MG63 (cell line): Measurements from ENCODE around the gene ITGAE. TPM values are rescaled to one million over a fixed set of nuclear protein-coding genes. Genes with fewer than 3 reads are reported as not detected.
A peak's percentile ranks its signal among the peaks of the same experiment; 100 is the strongest.
"Not testable (repeated sequence)": the region's sequence is repeated elsewhere in the genome, so short reads cannot be mapped to it uniquely, and the experiment has no call there.

Experiments
- DNase-seq: peaks from one replicate; pipeline ENCODE4 v3.0.0-alpha.2; 2020
- H3K27me3 ChIP-seq: fragments of 250-450 bp; sonication (Bioruptor Pico); 2 replicates; pipeline ENCODE4 v1.5.1; 2020; ENCODE audit warnings: mild to moderate bottlenecking, moderate library complexity
- H3K36me3 ChIP-seq: fragments of 250-450 bp; sonication (Bioruptor Pico); 2 replicates; pipeline ENCODE4 v1.5.1; 2020; ENCODE audit warnings: mild to moderate bottlenecking, moderate library complexity
- H3K4me3 ChIP-seq: fragments of 250-450 bp; sonication (Bioruptor Pico); 2 replicates; pipeline ENCODE4 v1.5.1; 2020; ENCODE audit warnings: mild to moderate bottlenecking, moderate library complexity
- H3K9me3 ChIP-seq: fragments of 250-450 bp; sonication (Bioruptor Pico); 2 replicates; pipeline ENCODE4 v1.5.1; 2020; ENCODE audit warnings: mild to moderate bottlenecking, moderate library complexity
- total RNA-seq: library from RNA; depleted of rRNA; stranded (reverse); fragments of >200 nt; shearing (Covaris generic); gene quantifications from 2 replicates; pipeline ENCODE4 v1.2.3, GENCODE V29; 2014; ENCODE audit warnings: low replicate concordance

ITGAE gene
- total RNA-seq, 1 experiment from 2014 or later = 16.9 TPM

DNA sequence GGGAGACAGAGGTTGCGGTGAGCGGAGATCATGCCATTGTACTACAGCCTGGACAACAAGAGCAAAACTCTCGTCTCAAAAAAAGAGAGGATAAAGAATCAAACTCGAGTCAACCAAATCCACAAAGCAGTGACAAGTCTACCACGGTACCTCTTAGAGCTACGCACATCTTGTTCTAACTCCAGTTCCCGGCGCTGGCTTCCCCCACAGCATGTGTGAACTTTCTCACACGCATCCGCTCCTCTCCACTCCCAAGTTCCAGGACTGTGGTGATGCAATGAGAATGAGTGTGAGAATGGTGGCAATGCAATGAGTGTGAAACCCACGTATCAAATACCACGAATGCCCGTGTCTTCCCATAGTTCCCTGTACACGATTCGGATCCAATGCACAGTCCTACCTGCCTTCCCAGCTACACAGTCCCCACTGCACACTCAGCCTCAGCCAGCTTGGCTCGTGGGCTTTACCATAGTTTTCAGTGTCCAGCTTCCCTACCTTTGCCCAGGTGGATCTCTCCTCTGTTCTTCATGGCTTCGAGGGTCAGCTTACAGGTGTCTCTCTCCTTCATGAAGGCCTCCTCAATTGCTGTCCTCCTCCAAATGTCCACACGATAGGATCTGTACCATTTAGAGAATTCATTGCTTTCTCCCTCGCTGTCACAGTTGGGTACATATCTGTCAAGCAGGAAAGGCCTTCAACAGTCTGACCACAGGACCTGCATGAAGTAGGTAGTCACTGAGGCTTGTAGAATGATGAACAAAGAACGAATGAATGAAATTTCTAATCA lies 95.9 kb downstream of the ITGAE start:
- no peak for DNase-seq

DNA sequence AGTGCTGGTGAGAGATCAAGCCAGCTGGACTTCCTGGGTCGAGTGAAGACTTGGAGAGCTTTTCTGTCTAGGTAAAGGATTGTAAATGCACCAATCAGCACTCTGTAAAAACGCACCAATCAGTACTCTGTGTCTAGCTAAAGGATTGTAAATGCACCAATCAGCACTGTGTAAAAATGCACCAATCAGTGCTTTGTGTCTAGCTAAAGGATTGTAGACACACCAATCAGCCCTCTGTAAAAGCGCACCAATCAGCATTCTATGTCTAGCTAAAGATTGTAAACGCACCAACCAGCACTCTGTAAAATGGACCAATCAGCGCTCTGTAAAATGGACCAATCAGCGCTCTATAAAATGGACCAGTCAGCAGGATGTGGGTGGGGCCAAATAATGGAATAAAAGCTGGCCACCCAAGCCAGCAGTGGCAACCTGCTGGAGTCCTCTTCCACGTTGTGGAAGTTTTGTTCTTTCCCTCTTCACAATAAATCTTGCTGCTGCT lies 98.9 kb downstream of the ITGAE start:
- H3K9me3 ChIP-seq, H3K4me3 ChIP-seq, H3K27me3 ChIP-seq, DNase-seq, H3K36me3 ChIP-seq: not testable (repeated sequence)

More for the DNA sequence above, 95.9 kb downstream of the ITGAE start:
- Histone ChIP-seq H3K36me3 (no peaks in the 10 kb centered on the region), H3K9me3 (no peaks in the 10 kb centered on the region), H3K4me3 (no peak overlapping the region), H3K27me3 (no peaks in the 10 kb centered on the region)

DNA sequence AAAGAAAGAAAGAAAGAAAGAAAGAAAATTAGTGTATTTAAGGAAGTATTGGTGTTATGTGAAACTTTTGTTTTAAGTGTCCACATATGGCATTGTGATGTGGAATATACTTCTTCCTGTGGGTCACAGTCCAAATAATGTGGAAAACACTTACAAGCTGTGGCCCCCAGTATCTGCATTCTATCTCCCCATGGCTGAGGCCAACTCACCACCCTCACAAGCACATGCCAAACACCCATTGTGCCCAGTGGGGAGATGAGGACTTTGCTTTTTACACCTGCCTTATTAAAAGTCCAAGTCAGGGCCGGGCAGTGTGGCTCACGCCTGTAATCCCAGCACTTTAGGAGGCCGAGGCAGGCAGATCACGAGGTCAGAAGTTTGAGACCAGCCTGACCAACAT lies 101.0 kb downstream of the ITGAE start:
- no peak for DNase-seq
- H3K36me3 ChIP-seq = no peaks in the 10 kb centered on the region
- H3K27me3 ChIP-seq = no peaks in the 10 kb centered on the region
- no peaks in the 10 kb centered on the region for H3K9me3 ChIP-seq
- H3K4me3 ChIP-seq = no peak overlapping the region

DNA sequence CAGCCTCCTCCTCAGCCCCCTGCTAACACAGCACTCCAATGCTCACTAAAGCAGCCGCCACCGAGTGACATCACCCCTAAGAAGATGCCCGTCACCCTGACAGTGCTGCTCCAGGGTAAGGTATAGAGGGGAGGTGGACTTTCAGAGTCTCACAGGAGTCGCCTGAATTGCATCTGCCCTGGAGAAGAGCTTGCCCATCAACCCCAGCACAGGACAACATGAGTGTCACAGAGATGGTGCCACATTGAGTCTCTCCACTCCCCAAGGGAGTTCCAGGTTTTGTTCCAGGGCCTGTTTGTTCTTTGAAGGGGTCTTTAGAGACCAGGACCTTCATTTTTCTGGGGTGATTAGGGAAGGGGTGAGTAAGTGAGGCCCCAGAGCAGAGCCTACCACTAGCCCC lies 102.8 kb downstream of the ITGAE start:
- H3K36me3 ChIP-seq = no peaks in the 10 kb centered on the region
- H3K27me3 ChIP-seq = no peaks in the 10 kb centered on the region
- no peak overlapping the region for H3K4me3 ChIP-seq
- DNase-seq = no peak
- no peaks in the 10 kb centered on the region for H3K9me3 ChIP-seq

DNA sequence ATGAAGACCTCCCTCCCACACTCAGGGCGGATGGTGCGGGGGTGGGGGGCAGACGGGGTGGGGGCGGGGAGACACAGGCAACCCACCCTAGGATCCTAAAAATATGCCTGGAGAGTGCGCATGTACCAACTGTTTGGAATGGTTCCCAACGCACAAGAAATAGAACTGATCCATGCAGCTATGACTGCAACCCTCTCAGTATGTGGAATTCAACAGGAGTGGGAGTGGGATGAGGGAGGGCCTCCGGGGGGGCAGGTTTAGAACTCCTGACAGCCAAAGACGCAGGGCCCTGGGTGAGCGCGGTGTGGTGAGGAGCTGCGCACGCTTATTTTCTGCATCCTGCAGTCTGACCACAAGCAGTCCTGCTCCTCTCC lies 103.9 kb downstream of the ITGAE start:
- Histone ChIP-seq H3K9me3 (no peaks in the 10 kb centered on the region), H3K4me3 (no peak overlapping the region), H3K36me3 (no peaks in the 10 kb centered on the region), H3K27me3 (no peaks in the 10 kb centered on the region)
- DNase-seq = no peak

DNA sequence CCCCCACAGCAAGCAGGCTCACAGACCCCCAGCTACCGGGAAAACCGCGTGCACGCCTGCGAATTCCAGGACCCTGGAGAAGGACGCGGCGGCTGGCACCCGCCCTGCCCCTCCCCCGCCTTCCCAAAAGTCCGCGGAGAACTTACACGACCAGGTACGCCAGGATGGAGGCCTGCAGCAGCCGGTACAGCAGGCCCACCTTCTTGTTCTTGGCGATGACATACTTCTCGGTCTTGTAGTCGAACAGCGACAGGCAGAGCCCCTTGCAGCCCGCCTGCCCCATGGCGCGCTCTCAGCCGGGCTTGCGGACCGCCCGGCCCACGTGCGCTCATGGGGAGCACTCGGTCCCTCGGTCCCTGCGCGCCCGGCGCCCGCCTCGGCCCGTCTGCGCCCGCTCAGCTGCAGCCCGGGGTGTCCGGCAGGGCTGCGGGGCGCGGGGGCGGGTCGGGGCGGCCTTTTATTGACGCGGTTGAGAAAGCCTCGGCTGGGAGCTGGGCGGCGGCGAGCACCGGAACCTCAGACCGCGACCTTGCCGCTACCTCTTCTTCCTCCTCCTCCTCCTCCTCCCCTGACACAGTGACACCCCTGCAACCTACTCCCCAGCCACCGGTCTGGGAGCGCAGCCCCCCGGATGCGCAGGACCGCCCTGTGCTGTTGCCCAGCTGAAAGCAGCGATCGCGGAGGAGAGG lies 105.1 kb downstream of the ITGAE start, which contains the start of gene P2RX5:
Gene P2RX5, minus strand, starts transcription at position 433 of the 689 bp plus-strand sequence. Its CDS starts 150 bp downstream, at position 283.
- H3K4me3 ChIP-seq = peak within 1 kb of the TSS; percentile 59
- H3K27me3 ChIP-seq = no peaks in the 10 kb centered on the region
- peak; percentile 36 for DNase-seq
- H3K36me3 ChIP-seq = no peaks in the 10 kb centered on the region
- no peaks in the 10 kb centered on the region for H3K9me3 ChIP-seq

DNA sequence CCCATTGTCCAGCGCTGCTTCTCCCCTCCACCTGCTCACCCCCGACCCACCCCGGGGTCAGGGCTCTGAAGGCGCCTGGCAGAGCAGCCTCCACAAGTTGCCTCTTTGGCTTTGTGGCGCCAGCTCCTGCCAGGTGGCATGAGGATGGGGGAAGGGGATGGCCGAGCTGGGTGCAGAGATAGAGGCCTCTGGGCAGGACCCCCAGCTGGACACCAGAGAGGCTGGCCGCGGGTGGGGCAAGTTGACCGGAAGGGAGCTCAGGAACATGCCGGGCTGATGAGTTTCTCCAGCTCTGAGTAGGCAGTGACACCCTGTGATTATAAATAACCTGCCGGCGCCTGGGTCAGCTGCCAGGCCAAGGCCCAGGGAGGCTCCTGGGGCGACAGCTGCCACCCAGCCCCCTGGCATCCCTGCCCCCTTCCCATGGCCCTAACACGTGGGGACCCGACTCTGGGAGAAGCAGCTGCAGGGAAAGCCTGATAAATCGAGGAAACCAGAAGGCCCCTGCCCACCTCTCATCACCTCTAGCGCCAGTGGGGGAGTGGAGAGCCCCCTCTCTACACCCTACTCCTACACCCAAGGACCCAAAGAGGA lies 105.8 kb downstream of the ITGAE start:
- no peaks in the 10 kb centered on the region for H3K27me3 ChIP-seq
- no peaks in the 10 kb centered on the region for H3K9me3 ChIP-seq
- DNase-seq = peak; percentile 66
- H3K36me3 ChIP-seq = no peaks in the 10 kb centered on the region
- H3K4me3 ChIP-seq = peak overlapping the region; percentile 59

DNA sequence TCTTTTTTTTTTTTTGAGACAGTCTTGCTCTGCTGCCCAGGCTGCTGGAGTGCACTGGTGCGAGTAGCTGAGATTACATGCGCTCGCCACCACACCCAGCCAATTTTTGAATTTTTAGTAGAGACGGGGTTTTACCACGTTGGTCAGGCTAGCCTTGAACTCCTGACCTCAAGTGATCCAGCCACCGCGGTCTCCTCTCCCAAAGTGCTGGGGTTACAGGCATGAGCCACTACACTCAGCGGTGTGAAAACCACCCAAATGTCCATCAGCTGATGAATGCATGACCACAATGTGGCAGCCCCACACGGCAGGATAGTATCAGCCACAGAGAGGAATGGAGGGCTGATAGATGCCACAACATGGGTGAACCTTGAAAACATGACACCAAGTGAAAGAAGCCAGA lies 107.2 kb downstream of the ITGAE start:
- H3K36me3 ChIP-seq = no peaks in the 10 kb centered on the region
- no peaks in the 10 kb centered on the region for H3K9me3 ChIP-seq
- no peaks in the 10 kb centered on the region for H3K27me3 ChIP-seq
- no peak for DNase-seq
- no peak overlapping the region for H3K4me3 ChIP-seq

DNA sequence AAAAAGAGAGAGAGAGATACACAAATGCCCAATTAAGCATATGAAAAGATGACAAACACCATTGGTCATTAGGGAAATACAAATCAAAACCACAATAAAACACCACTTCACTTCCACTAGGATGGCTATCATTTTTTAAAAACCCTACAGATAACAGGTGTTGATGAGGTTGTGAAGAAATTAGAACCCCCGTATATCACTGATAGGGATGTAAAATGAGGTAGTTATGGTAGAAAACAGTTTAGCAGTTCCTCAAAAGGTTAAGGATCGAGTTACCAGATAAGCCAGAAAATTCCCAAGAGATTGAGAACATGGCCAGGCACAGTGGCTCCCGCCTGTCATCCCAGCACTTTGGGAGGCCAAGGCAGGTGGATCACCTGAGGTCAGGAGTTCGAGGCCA lies 107.8 kb downstream of the ITGAE start:
- Histone ChIP-seq H3K4me3 (no peak overlapping the region), H3K9me3 (no peaks in the 10 kb centered on the region), H3K36me3 (no peaks in the 10 kb centered on the region), H3K27me3 (no peaks in the 10 kb centered on the region)
- DNase-seq = no peak

DNA sequence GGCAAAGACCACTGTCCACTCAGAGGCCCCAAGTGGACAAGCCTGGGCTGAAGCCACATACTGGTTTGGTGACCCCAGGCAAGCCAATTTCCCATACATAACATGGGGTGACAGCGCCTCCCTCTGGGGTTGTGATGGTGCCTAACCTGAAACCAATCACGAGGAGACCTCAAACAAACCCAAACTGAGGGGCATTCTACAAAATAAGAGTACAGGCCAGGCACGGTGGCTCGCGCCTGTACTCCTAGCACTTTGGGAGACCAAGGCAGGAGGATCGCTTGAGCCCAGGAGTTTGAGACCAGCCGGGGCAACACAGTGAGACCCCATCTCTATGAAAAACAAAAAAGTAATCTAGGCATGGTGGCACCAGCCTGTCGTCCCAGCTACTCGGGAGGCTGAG lies 108.6 kb downstream of the ITGAE start:
- no peak overlapping the region for H3K4me3 ChIP-seq
- no peak for DNase-seq
- no peaks in the 10 kb centered on the region for H3K27me3 ChIP-seq
- no peaks in the 10 kb centered on the region for H3K36me3 ChIP-seq
- H3K9me3 ChIP-seq = no peaks in the 10 kb centered on the region

DNA sequence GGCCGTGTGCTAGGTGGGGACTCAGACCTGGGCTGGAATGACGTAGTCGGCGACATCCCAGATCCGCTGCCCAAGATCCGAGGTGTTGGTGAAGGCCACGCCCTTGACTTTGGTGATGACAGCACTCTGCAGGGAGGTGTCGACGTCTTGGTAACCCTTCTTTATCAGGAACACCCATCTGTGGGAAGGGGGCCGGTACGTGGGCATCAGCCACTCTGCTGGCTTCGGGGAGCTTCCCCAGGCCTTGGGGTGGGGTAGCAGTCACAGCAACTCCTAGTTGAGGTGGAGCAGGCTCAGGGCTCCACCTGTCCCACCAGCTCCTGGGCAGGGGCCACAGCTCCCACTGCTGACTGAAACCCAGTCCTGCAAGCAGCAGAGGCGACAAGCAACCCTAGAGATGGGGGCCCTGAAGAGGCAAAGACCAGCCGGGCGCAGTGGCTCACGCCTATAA lies 109.3 kb downstream of the ITGAE start:
- Histone ChIP-seq H3K4me3 (no peak overlapping the region), H3K27me3 (no peaks in the 10 kb centered on the region)
- no peak for DNase-seq

DNA sequence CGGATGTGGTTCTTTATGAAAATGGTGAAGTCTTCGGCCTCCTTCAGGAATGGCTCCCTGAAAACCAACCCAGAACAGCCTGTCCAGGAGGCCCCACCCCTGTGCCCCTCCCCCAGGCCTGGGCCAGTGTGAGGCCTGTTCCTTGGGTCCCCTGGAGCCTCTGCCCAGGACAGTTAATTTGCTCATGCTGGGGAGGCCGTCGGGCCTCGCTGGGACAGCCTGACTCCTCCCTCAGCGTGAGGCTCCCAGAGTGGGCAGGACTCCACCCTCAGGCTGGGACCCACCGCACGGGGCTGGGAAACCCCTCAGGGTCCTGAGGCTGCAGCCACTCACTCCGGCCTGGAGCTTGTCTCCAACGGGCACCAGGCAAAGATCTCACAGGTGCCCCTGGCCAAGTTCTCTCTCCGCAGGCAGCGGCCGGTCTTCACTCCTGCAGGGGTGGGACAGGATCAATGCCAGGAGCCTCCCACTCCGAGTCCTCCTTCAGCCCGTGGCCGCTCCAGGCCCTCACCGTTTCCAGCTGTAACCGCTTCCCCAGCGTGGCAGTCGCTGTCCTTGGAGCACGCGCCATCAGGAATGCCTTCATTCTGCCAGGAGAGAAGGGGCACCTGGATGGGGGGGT lies 110.8 kb downstream of the ITGAE start:
- no peaks in the 10 kb centered on the region for H3K27me3 ChIP-seq
- no peak for DNase-seq
- no peaks in the 10 kb centered on the region for H3K36me3 ChIP-seq
- no peak overlapping the region for H3K4me3 ChIP-seq
- H3K9me3 ChIP-seq = no peaks in the 10 kb centered on the region

More for the DNA sequence above, 109.3 kb downstream of the ITGAE start:
- Histone ChIP-seq H3K36me3 (no peaks in the 10 kb centered on the region), H3K9me3 (no peaks in the 10 kb centered on the region)

DNA sequence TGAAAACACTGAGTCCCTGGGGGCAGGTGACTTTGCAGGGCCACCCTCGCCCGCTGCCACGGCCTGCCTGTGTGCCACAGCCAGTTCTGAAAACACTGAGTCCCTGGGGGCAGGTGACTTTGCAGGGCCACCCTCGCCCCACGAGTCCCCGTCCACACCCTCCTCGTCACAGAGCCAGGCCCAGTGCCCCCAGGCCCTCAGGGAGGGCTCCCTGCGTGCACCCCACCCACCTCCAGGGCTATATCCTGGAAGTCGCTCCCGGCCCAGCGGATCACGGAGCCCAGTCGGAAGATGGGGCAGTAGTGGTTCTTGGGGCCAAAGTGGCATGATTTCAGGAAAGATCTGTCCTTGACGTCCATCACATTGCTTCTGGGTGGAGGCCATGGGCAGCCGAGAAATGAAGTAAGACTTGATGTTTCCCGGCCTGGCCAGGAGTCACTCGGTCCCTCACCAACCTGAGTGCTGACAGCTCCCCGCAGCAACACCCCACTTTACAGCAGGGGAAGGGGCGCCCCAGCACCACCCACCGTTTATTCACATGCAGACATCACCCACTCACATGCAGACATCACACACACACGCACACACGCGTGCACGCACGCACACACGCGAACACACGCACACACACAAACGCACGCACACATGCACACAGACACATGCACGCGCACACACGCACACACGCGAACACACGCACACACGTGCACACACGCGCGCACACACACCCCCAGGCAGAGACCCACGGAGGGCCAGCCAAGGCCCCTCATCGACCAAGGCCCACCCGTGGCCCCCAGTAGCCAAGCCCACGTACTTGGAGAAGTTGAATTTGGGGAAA lies 111.5 kb downstream of the ITGAE start:
- no peak overlapping the region for H3K4me3 ChIP-seq
- no peaks in the 10 kb centered on the region for H3K9me3 ChIP-seq
- DNase-seq = no peak
- H3K27me3 ChIP-seq = no peaks in the 10 kb centered on the region
- H3K36me3 ChIP-seq = no peaks in the 10 kb centered on the region

DNA sequence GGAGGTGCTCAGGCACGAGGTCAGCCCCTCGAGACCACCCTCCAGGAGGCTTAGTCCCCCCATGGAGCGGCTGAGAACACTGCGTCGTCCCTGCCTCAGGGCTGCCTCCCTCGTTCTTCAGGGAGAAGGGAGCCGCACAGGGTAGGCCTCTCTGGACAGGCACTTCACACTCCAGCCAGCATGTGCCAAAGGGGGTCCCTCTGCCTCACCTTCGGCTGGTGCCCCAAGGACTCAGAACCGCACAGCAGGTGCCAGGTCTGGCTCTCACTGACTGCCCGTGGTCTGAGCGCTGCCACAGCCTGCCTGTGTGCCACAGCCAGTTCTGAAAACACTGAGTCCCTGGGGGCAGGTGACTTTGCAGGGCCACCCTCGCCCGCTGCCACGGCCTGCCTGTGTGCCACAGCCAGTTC lies 112.1 kb downstream of the ITGAE start:
- no peaks in the 10 kb centered on the region for H3K36me3 ChIP-seq
- no peaks in the 10 kb centered on the region for H3K27me3 ChIP-seq
- H3K4me3 ChIP-seq = no peak overlapping the region
- DNase-seq = no peak
- no peaks in the 10 kb centered on the region for H3K9me3 ChIP-seq

DNA sequence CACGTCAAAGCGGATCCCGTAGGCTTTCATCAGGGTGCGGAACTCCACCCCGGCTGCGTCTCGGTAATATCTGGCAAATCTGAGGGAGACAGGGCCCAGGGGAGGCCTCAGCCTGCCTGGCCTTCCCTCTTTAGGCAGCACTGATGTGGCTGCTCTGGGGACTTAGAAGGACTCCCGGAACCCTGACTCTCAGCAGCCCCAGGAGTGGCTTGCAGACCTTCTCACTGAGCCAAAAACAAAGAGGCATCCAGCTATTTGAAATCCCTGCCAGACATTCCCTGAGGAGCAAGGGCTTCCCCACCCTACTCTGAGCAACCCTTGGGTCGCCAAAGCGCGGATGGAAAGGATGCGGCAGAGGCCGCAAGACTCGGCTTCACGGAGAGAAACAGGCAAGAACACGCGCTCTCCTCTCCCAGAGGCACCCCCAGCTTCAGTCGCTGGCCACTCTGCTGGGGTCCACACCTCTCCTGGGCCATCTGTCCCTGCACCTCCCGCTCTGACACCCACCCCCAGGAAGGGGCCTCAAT lies 112.9 kb downstream of the ITGAE start:
- DNase-seq = no peak
- Histone ChIP-seq H3K4me3 (no peak overlapping the region), H3K36me3 (no peaks in the 10 kb centered on the region), H3K27me3 (no peaks in the 10 kb centered on the region), H3K9me3 (no peaks in the 10 kb centered on the region)

DNA sequence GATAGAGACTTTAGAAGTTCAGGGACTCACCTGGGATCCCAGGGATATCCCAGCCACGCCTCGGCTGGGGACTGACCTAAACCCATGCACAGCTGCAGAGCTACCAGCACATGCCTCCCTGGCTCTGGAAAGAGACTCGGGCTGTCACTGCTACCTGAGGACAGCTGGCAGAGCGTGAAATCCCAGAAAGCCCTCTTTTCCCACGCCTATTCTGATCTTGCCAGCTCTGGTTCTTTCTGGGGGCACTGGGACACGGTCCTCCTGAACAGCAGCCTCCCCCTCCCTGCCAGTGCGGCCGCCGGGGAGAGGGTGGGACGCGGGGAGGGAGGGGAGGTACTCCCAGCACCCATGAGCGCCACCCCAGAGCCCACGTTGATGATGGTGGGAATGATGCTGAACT lies 115.8 kb downstream of the ITGAE start:
- Histone ChIP-seq H3K9me3 (no peaks in the 10 kb centered on the region), H3K27me3 (no peaks in the 10 kb centered on the region)
- DNase-seq = no peak

More for the DNA sequence above, 115.8 kb downstream of the ITGAE start:
- Histone ChIP-seq H3K36me3 (no peaks in the 10 kb centered on the region), H3K4me3 (no peak overlapping the region)
